ENCODE results near the gene TSNAX. TPM values are rescaled to one million over a fixed set of nuclear protein-coding genes. Genes with fewer than 3 reads are reported as not detected.

TSNAX gene
- total RNA-seq, 4 donors from 2014 or later: 11.3 to 18.2 (median 14.9) TPM

GRCh38 chr1:231487019-231487418, 41.5 kb upstream of the TSNAX start:
- Histone ChIP-seq H3K4me3 (no peak overlapping the region), H3K9me3 (no peaks in the 10 kb centered on the region), H3K4me1 (no peaks in the 10 kb centered on the region), H3K27me3 (no peaks in the 10 kb centered on the region), H3K36me3 (no peaks in the 10 kb centered on the region), H3K27ac (no peak overlapping the region)
- peak in 1 of 3 donors; percentile 72 for DNase-seq
- TF ChIP-seq CTCF (IDR thresholded peaks at IDR 0.05) (no peak), POLR2A (IDR thresholded peaks at IDR 0.05) (no peak)

- Histone ChIP-seq H3K4me1 (no peaks in the 10 kb centered on the region), H3K27me3 (no peaks in the 10 kb centered on the region), H3K27ac (no peak overlapping the region), H3K36me3 (no peaks in the 10 kb centered on the region), H3K9me3 (no peaks in the 10 kb centered on the region), H3K4me3 (no peak overlapping the region)
- TF ChIP-seq CTCF (IDR thresholded peaks at IDR 0.05) (no peak), POLR2A (IDR thresholded peaks at IDR 0.05) (no peak)
- DNase-seq: no peak
These were observed 40.6 kb upstream of the TSNAX start for GRCh38 chr1:231487910-231488309.

- Histone ChIP-seq H3K4me3 (no peak overlapping the region), H3K36me3 (no peaks in the 10 kb centered on the region), H3K9me3 (peaks cover 0 to under 1% (median 0%) of the 10 kb centered on the region in 4 donors), H3K4me1 (no peaks in the 10 kb centered on the region), H3K27me3 (no peaks in the 10 kb centered on the region), H3K27ac (no peak overlapping the region)
- DNase-seq: no peak
- no peak for TF ChIP-seq CTCF (IDR thresholded peaks at IDR 0.05)
- TF ChIP-seq POLR2A (IDR thresholded peaks at IDR 0.05): no peak
These were observed 34.9 kb upstream of the TSNAX start for GRCh38 chr1:231493421-231494185.

- H3K4me1 ChIP-seq: no peaks in the 10 kb centered on the region
- H3K27ac ChIP-seq: no peak overlapping the region
- H3K36me3 ChIP-seq: no peaks in the 10 kb centered on the region
- no peak for DNase-seq
- H3K27me3 ChIP-seq: no peaks in the 10 kb centered on the region
- H3K9me3 ChIP-seq: peaks cover 0 to 10% (median 4%) of the 10 kb centered on the region in 4 donors
- no peak overlapping the region for H3K4me3 ChIP-seq
- no peak for TF ChIP-seq CTCF (IDR thresholded peaks at IDR 0.05)
These were observed 33.9 kb upstream of the TSNAX start for GRCh38 chr1:231494439-231495110.

GRCh38 chr1:231497629-231498152, 30.8 kb upstream of the TSNAX start:
- H3K9me3 ChIP-seq: peaks cover 0 to 18% (median 7%) of the 10 kb centered on the region in 4 donors
- DNase-seq: no peak
- no peaks in the 10 kb centered on the region for H3K4me1 ChIP-seq
- TF ChIP-seq POLR2A (IDR thresholded peaks at IDR 0.05) (no peak), CTCF (IDR thresholded peaks at IDR 0.05) (no peak)
- no peaks in the 10 kb centered on the region for H3K36me3 ChIP-seq
- no peak overlapping the region for H3K4me3 ChIP-seq
- H3K27ac ChIP-seq: peak overlapping the region in 1 of 4 donors; percentile 27
- H3K27me3 ChIP-seq: no peaks in the 10 kb centered on the region

Data from Peyer's patch (tissue), 4 donors.